ENCODE measurements around the gene DHCR24.

- TF ChIP-seq CTCF (IDR thresholded peaks at IDR 0.05) (no peak), POLR2A (IDR thresholded peaks at IDR 0.05) (peak; percentile 37 to 64 (median 58))
Observed at GRCh38 chr1:54886724-54887664, at the start of gene DHCR24.

Measured in body of pancreas (tissue), 4 donors.